ENCODE results near the gene CAPN13.
A peak's percentile ranks its signal among the peaks of the same experiment; 100 is the strongest.

The CAPN13 gene

GRCh38 chr2:30730736-30731647, 76.3 kb downstream of the CAPN13 start:
- DNase-seq (ENCODE audit: low read depth), result no peak

- DNase-seq (ENCODE audit: low read depth), result no peak
Measured at GRCh38 chr2:30729031-30729430, 78.2 kb downstream of the CAPN13 start.

GRCh38 chr2:30722936-30723725, 84.1 kb downstream of the CAPN13 start:
- no peak for DNase-seq (ENCODE audit: low read depth)

DNA sequence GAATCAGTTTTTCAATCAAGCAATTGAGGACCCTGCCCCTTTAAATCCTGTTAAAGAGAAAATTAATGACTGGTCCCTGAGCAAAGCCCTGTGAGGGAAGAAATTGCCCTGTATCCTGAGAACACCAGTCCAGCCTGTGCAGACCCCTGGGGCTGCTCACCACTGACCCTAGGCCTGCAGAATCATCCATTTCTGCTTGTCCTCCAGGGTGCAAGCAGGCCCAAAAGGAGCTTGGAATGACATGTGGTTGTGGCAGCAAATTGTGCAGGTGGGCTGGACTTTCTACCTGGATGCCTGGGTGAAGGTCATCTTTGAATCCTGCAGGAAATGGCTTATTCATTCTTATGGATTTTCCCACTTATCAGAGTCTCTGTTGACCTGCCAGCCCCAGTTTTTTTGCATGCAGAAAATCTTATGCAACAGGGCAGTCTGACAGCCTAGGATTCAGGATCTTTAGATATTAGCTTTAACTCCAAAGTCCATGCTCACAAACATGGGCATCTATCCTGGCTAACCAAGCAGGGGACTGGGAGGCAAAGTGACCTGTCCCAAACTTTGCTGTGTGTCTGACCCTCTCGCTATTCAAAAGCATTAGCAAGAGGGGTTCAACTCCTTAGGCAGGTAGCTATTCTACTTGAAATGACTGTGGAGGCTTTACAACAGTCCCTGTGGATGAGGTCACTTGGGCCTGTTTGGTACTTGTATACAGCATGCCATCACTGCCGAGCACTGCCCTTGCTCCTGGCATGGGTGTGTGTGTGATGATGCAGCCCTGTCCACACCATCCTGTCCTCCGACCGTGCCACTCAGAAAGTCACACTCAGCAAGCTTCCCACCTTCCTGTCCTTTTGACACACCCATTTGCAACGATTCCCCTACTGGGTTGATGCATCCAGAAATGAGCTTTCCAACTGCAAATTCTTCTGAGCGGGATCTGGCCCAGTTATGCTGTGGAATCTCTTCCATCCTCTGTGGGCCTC, 85.3 kb downstream of the CAPN13 start:
- DNase-seq (ENCODE audit: low read depth), result no peak

DNA sequence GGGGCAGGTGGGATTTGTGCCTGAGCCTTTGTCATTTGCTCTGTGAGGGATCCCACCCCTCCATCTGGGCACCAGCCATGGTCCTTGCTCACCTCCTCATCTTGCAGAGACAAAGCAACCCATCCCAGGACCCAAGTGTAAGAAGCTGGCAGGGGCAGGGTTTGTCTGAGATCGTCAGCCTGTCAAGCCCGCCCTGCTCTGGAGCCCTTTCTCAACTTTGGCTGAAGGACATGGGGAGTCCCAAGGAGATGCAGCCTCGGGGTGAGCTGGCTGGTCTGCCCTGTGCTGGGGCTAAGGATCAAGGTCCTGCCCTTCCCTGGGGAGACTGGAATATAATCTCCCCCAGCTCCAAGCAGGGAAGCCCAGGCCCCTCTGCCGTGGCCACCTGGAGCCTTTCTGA, 86.0 kb downstream of the CAPN13 start:
- no peak for DNase-seq (ENCODE audit: low read depth)

DNA sequence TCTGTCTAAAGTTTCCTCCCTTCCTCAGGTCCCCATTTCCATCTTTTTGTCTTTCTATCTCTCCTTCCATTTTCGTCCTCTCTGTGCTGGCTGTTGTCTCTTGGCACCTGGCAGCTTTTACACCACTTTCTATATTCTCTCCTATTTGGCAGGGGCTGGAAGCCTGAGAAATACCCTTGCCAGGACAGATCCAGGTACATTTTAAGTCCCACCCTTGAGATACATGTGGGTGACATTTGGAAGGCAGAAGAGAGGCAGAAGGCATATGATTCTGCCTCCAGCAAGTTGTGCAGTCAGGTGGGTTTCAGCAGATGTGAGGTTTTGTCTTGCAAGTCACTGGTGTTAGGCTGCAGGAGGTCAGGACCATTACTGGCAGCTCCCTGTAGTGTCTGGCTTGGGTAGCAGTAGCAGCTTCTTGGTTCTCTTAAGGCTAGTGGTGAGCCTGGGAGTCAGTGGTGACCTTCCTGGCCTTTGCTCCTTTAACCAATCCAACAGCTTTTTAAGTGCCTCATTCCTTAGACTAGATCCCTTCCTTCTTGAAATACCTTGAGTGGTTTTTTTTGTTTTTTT, 90.1 kb downstream of the CAPN13 start:
- DNase-seq (ENCODE audit: low read depth), result no peak

GRCh38 chr2:30716123-30716900, 90.9 kb downstream of the CAPN13 start:
- no peak for DNase-seq (ENCODE audit: low read depth)

- no peak for DNase-seq (ENCODE audit: low read depth)
Measured at GRCh38 chr2:30714811-30715709, 92.2 kb downstream of the CAPN13 start.

GRCh38 chr2:30713698-30714097, 93.5 kb downstream of the CAPN13 start:
- DNase-seq (ENCODE audit: low read depth), result no peak

- DNase-seq (ENCODE audit: low read depth), result peak; percentile 62
Measured at GRCh38 chr2:30711646-30712085, 95.6 kb downstream of the CAPN13 start.

GRCh38 chr2:30710461-30710860, 96.8 kb downstream of the CAPN13 start:
- DNase-seq (ENCODE audit: low read depth), result no peak

DNA sequence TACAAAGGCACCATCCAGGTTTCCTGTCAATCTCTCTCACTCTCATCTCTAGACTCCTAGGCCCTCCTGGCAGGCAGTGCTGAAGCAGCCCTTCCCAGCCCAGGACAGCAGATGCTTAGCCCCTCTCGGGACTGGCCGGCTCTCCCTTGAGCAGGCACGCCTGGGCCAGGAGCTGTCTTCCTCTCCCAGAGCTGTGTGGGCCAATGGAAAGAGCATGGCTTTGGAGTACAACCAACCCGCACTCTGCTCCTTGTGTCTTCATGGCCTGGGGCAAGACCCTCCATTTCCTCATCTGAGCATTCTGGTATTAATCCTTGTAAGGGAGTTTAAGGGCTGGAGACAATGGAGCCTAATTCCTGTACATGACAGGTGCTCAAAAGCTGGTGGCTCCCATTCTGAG, 97.2 kb downstream of the CAPN13 start:
- no peak for DNase-seq (ENCODE audit: low read depth)

GRCh38 chr2:30709516-30709915, 97.7 kb downstream of the CAPN13 start:
- no peak for DNase-seq (ENCODE audit: low read depth)

DNA sequence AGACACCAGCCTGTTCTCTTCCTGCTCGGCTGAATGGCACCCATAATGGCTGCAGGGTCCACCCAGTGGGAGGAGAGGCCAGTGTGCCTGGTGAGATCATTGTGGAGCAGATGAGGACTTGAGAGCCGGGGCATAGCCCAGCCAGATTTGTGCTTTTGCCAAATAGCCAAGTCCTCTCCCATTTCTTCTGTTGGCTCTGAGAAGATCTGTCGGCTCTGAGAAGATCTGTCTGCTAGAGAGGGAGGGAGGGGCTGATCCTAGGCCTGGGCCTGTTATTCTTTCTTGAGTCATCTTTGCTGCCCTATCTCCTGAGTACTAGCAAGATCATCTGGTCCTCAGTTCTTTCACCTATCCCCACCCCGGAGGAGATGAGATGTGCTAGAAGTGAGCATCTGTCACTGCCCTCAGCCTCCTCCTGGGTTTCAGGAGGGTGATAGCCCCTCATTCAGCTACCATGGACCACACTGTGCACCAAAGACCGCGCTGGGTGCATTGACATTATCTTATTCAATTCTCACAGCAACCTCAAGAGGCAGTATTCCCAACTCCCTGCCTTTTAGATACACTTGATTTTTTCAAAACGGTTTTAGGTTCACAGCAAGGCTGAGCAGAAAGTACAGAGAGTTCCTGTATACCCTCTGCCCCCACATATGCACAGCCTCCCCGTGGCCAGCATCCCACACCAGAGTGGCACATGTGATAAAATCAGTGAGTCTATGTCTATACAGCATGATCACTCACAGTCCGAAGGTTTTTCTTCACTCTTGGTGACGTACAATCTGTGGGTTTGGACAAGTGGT, 98.6 kb downstream of the CAPN13 start:
- no peak for DNase-seq (ENCODE audit: low read depth)

- no peak for DNase-seq (ENCODE audit: low read depth)
Measured at GRCh38 chr2:30707304-30707903, 99.8 kb downstream of the CAPN13 start.

GRCh38 chr2:30706534-30707303, 100.5 kb downstream of the CAPN13 start:
- DNase-seq (ENCODE audit: low read depth), result peak; percentile 48

DNA sequence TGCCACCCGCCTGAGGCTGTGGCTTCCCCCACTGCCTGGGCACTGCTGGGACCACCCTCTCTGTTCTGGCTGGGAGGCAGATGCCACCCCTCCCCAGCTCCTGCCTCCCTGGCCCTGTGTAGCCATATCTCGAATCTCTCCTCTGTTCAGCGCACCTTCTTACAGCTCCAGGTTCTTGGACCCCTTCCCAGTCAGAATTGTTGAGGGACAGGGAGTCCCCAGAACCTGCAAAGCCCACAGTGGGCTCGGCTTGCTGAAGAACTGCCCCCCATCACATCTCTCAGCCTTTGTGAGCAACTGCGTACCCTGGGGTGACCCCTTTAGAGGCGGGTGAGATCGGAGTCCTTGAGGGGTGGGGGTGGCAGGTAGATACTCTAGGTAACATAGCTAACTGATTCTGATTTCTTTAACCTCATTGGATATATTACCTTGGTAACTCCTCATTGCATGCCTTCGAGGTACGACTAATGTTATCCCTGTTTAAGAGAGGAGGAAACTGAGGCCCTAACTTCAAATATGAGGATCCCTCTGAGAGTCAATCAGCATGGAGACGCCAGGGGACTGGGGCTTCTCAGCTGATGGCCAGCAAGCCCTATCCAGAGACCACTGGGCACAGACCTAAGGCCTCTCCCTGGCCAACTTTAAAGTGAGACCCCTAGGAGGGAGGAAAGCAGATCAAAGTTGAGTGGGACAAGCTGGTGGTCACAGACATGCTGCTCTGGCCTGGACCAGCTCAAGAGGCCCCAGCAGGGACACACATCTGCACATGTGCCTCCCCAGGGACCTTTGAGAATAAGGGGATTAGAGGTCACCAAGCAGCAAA, 101.3 kb downstream of the CAPN13 start:
- DNase-seq (ENCODE audit: low read depth), result no peak
